MCF 10A (cell line): ENCODE measurements around the gene SH3TC1. TPM values are rescaled to one million over a fixed set of nuclear protein-coding genes. Genes with fewer than 3 reads are reported as not detected.

Source experiments
- BruUV-seq: library from RNA; stranded (reverse); fragments of 400-500 nt; replicated peaks from 2 replicates; lab custom pipeline; 2021; lab: Mats Ljungman, UMichigan
- CTCF ChIA-PET: fragments of 300-600 bp; sonication (Branson Sonifier 250); formaldehyde crosslinking; extraction: SDS; loops from one replicate; lab custom pipeline; 2021; ENCODE audit warnings: antibody characterized with exemption, inconsistent platforms; lab: Yijun Ruan, JAX
- POLR2A ChIA-PET: fragments of 300-600, 350-650 bp; sonication (Branson Sonifier 250); formaldehyde crosslinking; extraction: SDS; loops from one replicate; lab custom pipeline; 2020; ENCODE audit warnings: antibody characterized with exemption, inconsistent platforms; lab: Yijun Ruan, JAX
- DNase-seq: peaks from one replicate; pipeline ENCODE4 v3.0.0-alpha.2; 2018; ENCODE audit not compliant: unreplicated experiment
- H3K27ac Mint-ChIP-seq: one replicate; pipeline ENCODE4 v1.8.0; 2022; ENCODE audit warnings: mild to moderate bottlenecking, low read depth, mixed read lengths; ENCODE audit not compliant: unreplicated experiment
- H3K27me3 Mint-ChIP-seq: one replicate; pipeline ENCODE4 v1.8.0; 2022; ENCODE audit warnings: mixed read lengths; ENCODE audit not compliant: insufficient read depth, unreplicated experiment
- H3K36me3 Mint-ChIP-seq: one replicate; pipeline ENCODE4 v1.8.0; 2022; ENCODE audit warnings: mild to moderate bottlenecking, moderate library complexity, mixed read lengths; ENCODE audit not compliant: insufficient read depth, unreplicated experiment
- H3K4me1 Mint-ChIP-seq: one replicate; pipeline ENCODE4 v1.8.0; 2022; ENCODE audit warnings: mixed read lengths; ENCODE audit not compliant: insufficient read depth, unreplicated experiment
- H3K4me3 Mint-ChIP-seq: one replicate; pipeline ENCODE4 v1.8.0; 2022; ENCODE audit warnings: mild to moderate bottlenecking, moderate library complexity, mixed read lengths; ENCODE audit not compliant: unreplicated experiment
- H3K9me3 Mint-ChIP-seq: one replicate; pipeline ENCODE4 v1.8.0; 2022; ENCODE audit warnings: mixed read lengths; ENCODE audit not compliant: unreplicated experiment
- CTCF ChIP-seq: fragments of 200-600 bp; IDR thresholded peaks from one replicate; pipeline ENCODE4 v1.8.0; 2022; ENCODE audit warnings: antibody characterized with exemption, mild to moderate bottlenecking; ENCODE audit not compliant: unreplicated experiment
- intact Hi-C: fragments of 100-400 bp; cut with micrococcal nuclease; formaldehyde crosslinking; loops from 2 replicates; pipeline ENCODE4 v1.14.1; 2022
- total RNA-seq: library from RNA; stranded (reverse); gene quantifications from 2 replicates; pipeline ENCODE4 v1.2.3, GENCODE V29; 2022

SH3TC1 gene
- total RNA-seq, 1 experiment from 2014 or later, result 28.8 TPM

DNA sequence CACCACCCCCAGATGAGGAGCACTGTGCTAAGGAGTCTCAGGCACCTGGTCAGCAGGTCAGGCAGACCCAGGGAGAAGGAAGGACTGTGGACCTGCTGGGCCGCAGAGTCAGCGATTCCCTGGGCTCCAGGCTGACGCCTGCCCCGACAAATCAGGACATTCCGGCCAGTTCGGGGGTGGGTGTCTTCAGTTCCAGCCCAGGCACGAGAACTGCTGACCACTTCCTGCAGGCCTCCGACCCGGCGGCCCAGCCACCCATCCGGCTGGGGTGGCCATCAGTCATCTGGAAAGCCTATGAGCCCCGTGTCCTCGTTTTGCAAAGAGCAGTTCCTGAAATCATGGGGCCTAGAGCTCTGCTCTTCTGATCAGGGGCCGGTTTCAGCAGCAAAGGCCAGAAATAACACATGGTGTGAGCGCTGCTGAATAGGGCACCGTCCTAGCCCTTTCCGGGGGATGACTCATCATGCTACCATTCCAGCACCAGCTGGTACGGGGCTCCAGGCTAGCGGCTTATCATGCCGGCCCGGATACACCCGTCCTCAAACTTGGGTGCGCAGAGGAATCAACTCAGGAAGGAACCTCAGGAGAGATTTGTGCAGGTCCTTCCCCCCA lies 7.8 kb upstream of the SH3TC1 start:
- peak; percentile 94 for DNase-seq
- POLR2A ChIA-PET, result interaction anchor here (0.6 to 2.5 kb wide), 6 partner anchors 8 to 246 kb away, joined by 4 to 18 read pairs (median 6); partner anchors contain the start of gene SH3TC1
- CTCF ChIA-PET, result interaction anchor here (0.7 to 8.9 kb wide), 5 partner anchors 10 to 34 kb away, joined by 3 to 185 read pairs (median 4); no protein-coding TSS in a partner anchor
- no TSS peak for BruUV-seq
- intact Hi-C loops, result loop anchor here (1.0 kb wide), 1 partner anchor 8 kb away; no protein-coding TSS in a partner anchor
- Mint-ChIP-seq H3K9me3 (no peaks in the 10 kb centered on the region), H3K4me3 (peak overlapping the region; percentile 13), H3K4me1 (peaks cover 34% of the 10 kb centered on the region), H3K27me3 (no peaks in the 10 kb centered on the region), H3K27ac (peak overlapping the region; percentile 83), H3K36me3 (no peaks in the 10 kb centered on the region)
- TF ChIP-seq CTCF, result no peak

DNA sequence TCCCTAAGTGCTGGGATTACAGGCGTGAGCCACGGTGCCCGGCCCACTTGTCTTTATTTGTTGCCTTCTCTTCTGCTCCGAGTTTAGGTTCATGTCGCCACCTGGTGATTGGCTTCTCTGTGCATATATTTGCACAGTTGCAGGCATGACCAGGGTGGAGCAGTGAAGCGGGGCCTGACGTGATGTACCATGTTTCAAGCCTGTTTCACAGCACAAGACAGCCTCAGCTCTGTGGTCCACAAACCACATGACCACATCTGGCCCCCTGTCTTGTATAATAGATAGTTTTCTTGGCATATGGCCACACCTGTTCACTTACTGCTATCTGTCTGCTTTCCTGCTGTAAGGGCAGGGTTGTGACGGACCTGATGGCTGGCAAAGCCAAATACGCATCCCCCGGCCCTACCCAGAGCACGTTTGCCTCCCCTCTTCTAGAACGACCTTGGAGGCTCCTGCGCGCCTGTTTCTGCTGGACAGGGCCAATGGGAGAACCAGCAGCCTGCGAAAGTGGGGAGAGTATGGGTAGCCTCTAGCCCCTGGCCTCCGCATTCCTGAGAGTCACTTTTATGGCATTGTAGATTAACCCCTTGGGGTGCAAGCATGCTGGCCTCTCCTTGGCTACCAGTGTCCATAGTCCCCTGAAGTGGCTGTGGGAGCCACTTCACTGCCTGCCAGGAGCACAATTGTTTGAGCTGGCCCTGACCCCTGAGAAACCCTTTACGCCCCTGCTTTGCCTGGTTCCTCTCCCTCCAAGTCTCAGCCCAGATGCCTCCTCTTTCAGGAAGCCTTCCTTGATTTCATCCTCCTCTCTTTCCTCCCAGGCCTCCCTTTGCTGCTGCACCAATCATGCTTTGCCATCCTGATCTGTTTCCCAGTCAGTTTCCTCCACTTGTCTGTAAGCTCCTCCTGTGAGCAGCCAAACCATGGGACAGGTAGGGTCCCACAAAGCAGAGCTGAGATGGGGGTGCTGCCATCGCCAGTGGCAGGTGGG lies 6.0 kb upstream of the SH3TC1 start:
- ChIA-PET POLR2A (interaction anchor here (1.0 to 2.5 kb wide), 3 partner anchors 9 to 16 kb away, joined by 3 to 18 read pairs (median 8); no protein-coding TSS in a partner anchor), CTCF (interaction anchor here (0.5 to 8.9 kb wide), 12 partner anchors 11 to 1172 kb away, joined by 3 to 185 read pairs (median 4); no protein-coding TSS in a partner anchor)

GRCh38 chr4:8194306-8195242 lies 4.5 kb upstream of the SH3TC1 start:
- peaks cover 6% of the 10 kb centered on the region for H3K36me3 Mint-ChIP-seq
- peaks cover 25% of the 10 kb centered on the region for H3K4me1 Mint-ChIP-seq
- BruUV-seq, result no TSS peak
- ChIA-PET POLR2A (no interaction called here), CTCF (interaction anchor here (0.6 to 8.9 kb wide), 7 partner anchors 13 to 390 kb away, joined by 3 to 185 read pairs (median 4); partner anchors contain the start of gene ABLIM2)
- H3K4me3 Mint-ChIP-seq, result no peak overlapping the region
- no peak for DNase-seq
- intact Hi-C loops, result no loop called here
- H3K27me3 Mint-ChIP-seq, result no peaks in the 10 kb centered on the region
- TF ChIP-seq CTCF, result no peak
- H3K27ac Mint-ChIP-seq, result no peak overlapping the region
- no peaks in the 10 kb centered on the region for H3K9me3 Mint-ChIP-seq

More for the DNA sequence above, 6.0 kb upstream of the SH3TC1 start:
- no peaks in the 10 kb centered on the region for H3K36me3 Mint-ChIP-seq
- BruUV-seq, result no TSS peak
- intact Hi-C loops, result loop anchor here (1.0 kb wide), 1 partner anchor 17 kb away; no protein-coding TSS in a partner anchor
- no peaks in the 10 kb centered on the region for H3K27me3 Mint-ChIP-seq
- peak; percentile 44 for TF ChIP-seq CTCF
- peak; percentile 76 for DNase-seq
- H3K4me3 Mint-ChIP-seq, result no peak overlapping the region
- H3K27ac Mint-ChIP-seq, result no peak overlapping the region
- peaks cover 30% of the 10 kb centered on the region for H3K4me1 Mint-ChIP-seq
- H3K9me3 Mint-ChIP-seq, result no peaks in the 10 kb centered on the region
